Adipocyte (in vitro differentiated cells): ENCODE results near the gene IGFL3.
"Not testable (repeated sequence)": the region's sequence is repeated elsewhere in the genome, so short reads cannot be mapped to it uniquely, and the experiment has no call there.

ENCODE experiments used
- DNase-seq: peaks from one replicate; pipeline ENCODE4 v3.0.0-alpha.2; 2015; ENCODE audit warnings: low read depth
- H3K27me3 ChIP-seq: replicated peaks from 2 replicates; pipeline ENCODE4 v1.7.0; 2013; ENCODE audit warnings: mild to moderate bottlenecking, low read length, moderate library complexity; ENCODE audit not compliant: control insufficient read depth, insufficient read depth
- H3K36me3 ChIP-seq: 2 replicates; pipeline ENCODE4 v1.7.0; 2013; ENCODE audit warnings: low read length, mild to moderate bottlenecking, moderate library complexity; ENCODE audit not compliant: control insufficient read depth, insufficient read depth, severe bottlenecking
- H3K4me1 ChIP-seq: 2 replicates; pipeline ENCODE4 v1.7.0; 2013; ENCODE audit warnings: mild to moderate bottlenecking, low read length, moderate library complexity; ENCODE audit not compliant: control insufficient read depth, insufficient read depth
- H3K4me3 ChIP-seq: 2 replicates; pipeline ENCODE4 v1.7.0; 2013; ENCODE audit warnings: mild to moderate bottlenecking, low read length, moderate library complexity
- H3K9ac ChIP-seq: 2 replicates; pipeline ENCODE4 v1.7.0; 2013; ENCODE audit warnings: mild to moderate bottlenecking, low read length, moderate library complexity
- H3K9me3 ChIP-seq: 2 replicates; pipeline ENCODE4 v1.7.0; 2013; ENCODE audit warnings: mild to moderate bottlenecking, low read length, moderate library complexity; ENCODE audit not compliant: control insufficient read depth

The IGFL3 gene

GRCh38 chr19:46124638-46125115, at the start of gene IGFL3:
Gene IGFL3, minus strand, starts transcription at chr19:46124688. Its CDS starts 39 bp downstream, at chr19:46124649.
- no peaks in the 10 kb centered on the region for H3K4me1 ChIP-seq
- peak; percentile 18 for DNase-seq
- H3K4me3 ChIP-seq, result no peak within 1 kb of the TSS
- peaks cover 9% of the 10 kb centered on the region for H3K9me3 ChIP-seq
- peaks cover 21% of the 10 kb centered on the region for H3K27me3 ChIP-seq
- no peak within 1 kb of the TSS for H3K9ac ChIP-seq
- H3K36me3 ChIP-seq, result no peaks in the 10 kb centered on the region

- Histone ChIP-seq H3K27me3 (peaks cover 38% of the 10 kb centered on the region), H3K9me3 (peaks cover 2% of the 10 kb centered on the region), H3K4me1 (no peaks in the 10 kb centered on the region), H3K4me3 (no peak overlapping the region), H3K9ac (no peak overlapping the region), H3K36me3 (no peaks in the 10 kb centered on the region)
- no peak for DNase-seq
These were observed 49.5 kb upstream of the IGFL3 start for GRCh38 chr19:46173886-46174480.

- Histone ChIP-seq H3K4me3 (no peak overlapping the region), H3K36me3 (no peaks in the 10 kb centered on the region), H3K9me3 (peaks cover 43% of the 10 kb centered on the region), H3K27me3 (peaks cover 42% of the 10 kb centered on the region), H3K9ac (no peak overlapping the region), H3K4me1 (no peaks in the 10 kb centered on the region)
- DNase-seq, result no peak
These were observed 38.2 kb upstream of the IGFL3 start for GRCh38 chr19:46162731-46163130.

GRCh38 chr19:46161642-46162257, 37.3 kb upstream of the IGFL3 start:
- not testable (repeated sequence) for DNase-seq, H3K9ac ChIP-seq, H3K4me1 ChIP-seq, H3K36me3 ChIP-seq, H3K4me3 ChIP-seq
- Histone ChIP-seq H3K9me3 (peaks cover 43% of the 10 kb centered on the region), H3K27me3 (peaks cover 49% of the 10 kb centered on the region)

- Histone ChIP-seq H3K36me3 (no peaks in the 10 kb centered on the region), H3K27me3 (peaks cover 62% of the 10 kb centered on the region), H3K9me3 (peaks cover 43% of the 10 kb centered on the region), H3K4me1 (no peaks in the 10 kb centered on the region), H3K4me3 (no peak overlapping the region), H3K9ac (no peak overlapping the region)
- DNase-seq, result no peak
These were observed 35.8 kb upstream of the IGFL3 start for GRCh38 chr19:46160233-46160775.

GRCh38 chr19:46159418-46160232, 35.1 kb upstream of the IGFL3 start:
- Histone ChIP-seq H3K36me3 (no peaks in the 10 kb centered on the region), H3K9me3 (peaks cover 43% of the 10 kb centered on the region), H3K4me3 (no peak overlapping the region), H3K9ac (no peak overlapping the region), H3K4me1 (no peaks in the 10 kb centered on the region), H3K27me3 (peaks cover 65% of the 10 kb centered on the region)
- no peak for DNase-seq

- H3K9me3 ChIP-seq, result peaks cover 13% of the 10 kb centered on the region
- no peaks in the 10 kb centered on the region for H3K36me3 ChIP-seq
- H3K4me1 ChIP-seq, result no peaks in the 10 kb centered on the region
- no peak overlapping the region for H3K9ac ChIP-seq
- peak; percentile 29 for DNase-seq
- no peak overlapping the region for H3K4me3 ChIP-seq
- H3K27me3 ChIP-seq, result peaks cover 59% of the 10 kb centered on the region
These were observed 30.7 kb upstream of the IGFL3 start for GRCh38 chr19:46155237-46155636.

- DNase-seq, result no peak
- H3K4me1 ChIP-seq, result no peaks in the 10 kb centered on the region
- H3K9ac ChIP-seq, result no peak overlapping the region
- no peaks in the 10 kb centered on the region for H3K36me3 ChIP-seq
- H3K27me3 ChIP-seq, result peaks cover 60% of the 10 kb centered on the region
- peaks cover 7% of the 10 kb centered on the region for H3K9me3 ChIP-seq
- H3K4me3 ChIP-seq, result no peak overlapping the region
These were observed 26.1 kb upstream of the IGFL3 start for GRCh38 chr19:46150606-46151005.

GRCh38 chr19:46147791-46148288, 23.4 kb upstream of the IGFL3 start, which contains the start of gene IGFL2:
Gene IGFL2, plus strand, starts transcription at chr19:46148238. Its CDS starts 41 bp downstream, at chr19:46148279.
- H3K9me3 ChIP-seq, result peaks cover 10% of the 10 kb centered on the region
- H3K4me1 ChIP-seq, result no peaks in the 10 kb centered on the region
- DNase-seq, result no peak
- H3K36me3 ChIP-seq, result no peaks in the 10 kb centered on the region
- H3K4me3 ChIP-seq, result no peak within 1 kb of the TSS
- H3K9ac ChIP-seq, result no peak within 1 kb of the TSS
- peaks cover 48% of the 10 kb centered on the region for H3K27me3 ChIP-seq

- H3K4me1 ChIP-seq, result no peaks in the 10 kb centered on the region
- peaks cover 42% of the 10 kb centered on the region for H3K27me3 ChIP-seq
- peaks cover 10% of the 10 kb centered on the region for H3K9me3 ChIP-seq
- H3K4me3 ChIP-seq, result no peak overlapping the region
- no peak overlapping the region for H3K9ac ChIP-seq
- no peak for DNase-seq
- H3K36me3 ChIP-seq, result no peaks in the 10 kb centered on the region
These were observed 22.8 kb upstream of the IGFL3 start for GRCh38 chr19:46147166-46147740.
